ENCODE measurements around the gene ERBB4.

DNA sequence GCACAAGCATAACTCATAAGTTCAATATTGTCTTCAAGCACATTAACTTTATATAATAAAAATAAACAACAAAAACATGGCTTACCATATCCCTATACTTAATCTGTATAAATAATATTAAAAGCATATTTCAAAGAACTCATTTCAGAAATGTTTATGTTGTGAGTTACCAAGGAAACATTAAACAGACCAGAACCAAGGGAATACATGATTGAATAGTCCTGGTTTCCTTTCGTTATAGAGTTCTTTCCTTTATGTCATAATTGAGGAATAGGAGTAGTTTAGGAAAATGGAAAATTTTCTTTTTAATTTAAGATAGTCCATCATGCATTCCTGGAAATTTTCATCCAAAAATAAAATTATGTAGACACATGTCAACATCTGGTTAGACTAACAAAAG, 343.0 kb downstream of the ERBB4 start:
- TF ChIP-seq, protein P1, sequence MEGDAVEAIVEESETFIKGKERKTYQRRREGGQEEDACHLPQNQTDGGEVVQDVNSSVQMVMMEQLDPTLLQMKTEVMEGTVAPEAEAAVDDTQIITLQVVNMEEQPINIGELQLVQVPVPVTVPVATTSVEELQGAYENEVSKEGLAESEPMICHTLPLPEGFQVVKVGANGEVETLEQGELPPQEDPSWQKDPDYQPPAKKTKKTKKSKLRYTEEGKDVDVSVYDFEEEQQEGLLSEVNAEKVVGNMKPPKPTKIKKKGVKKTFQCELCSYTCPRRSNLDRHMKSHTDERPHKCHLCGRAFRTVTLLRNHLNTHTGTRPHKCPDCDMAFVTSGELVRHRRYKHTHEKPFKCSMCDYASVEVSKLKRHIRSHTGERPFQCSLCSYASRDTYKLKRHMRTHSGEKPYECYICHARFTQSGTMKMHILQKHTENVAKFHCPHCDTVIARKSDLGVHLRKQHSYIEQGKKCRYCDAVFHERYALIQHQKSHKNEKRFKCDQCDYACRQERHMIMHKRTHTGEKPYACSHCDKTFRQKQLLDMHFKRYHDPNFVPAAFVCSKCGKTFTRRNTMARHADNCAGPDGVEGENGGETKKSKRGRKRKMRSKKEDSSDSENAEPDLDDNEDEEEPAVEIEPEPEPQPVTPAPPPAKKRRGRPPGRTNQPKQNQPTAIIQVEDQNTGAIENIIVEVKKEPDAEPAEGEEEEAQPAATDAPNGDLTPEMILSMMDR (IDR thresholded peaks at IDR 0.05) = no peak
- TF ChIP-seq POLR2A (IDR thresholded peaks at IDR 0.05) = no peak
- TF ChIP-seq POLR2AphosphoS5 (IDR thresholded peaks at IDR 0.05) = no peak
